Measurements from ENCODE around the gene COLEC11.

Gene COLEC11

GRCh38 chr2:3626118-3626811 lies 31.4 kb downstream of the COLEC11 start:
- Histone ChIP-seq H3K36me3 (ENCODE audit: control insufficient read depth in 2 of 2, insufficient read depth in 2 of 2, low read length in 2 of 2) (no peaks in the 10 kb centered on the region), H3K9me3 (ENCODE audit: control insufficient read depth in 2 of 2, low read length in 2 of 2) (peaks cover 0 to 5% of the 10 kb centered on the region in 2 donors), H3K4me1 (ENCODE audit: control insufficient read depth, insufficient read depth, low read length) (peaks cover 15% of the 10 kb centered on the region), H3K9ac (ENCODE audit: low read length in 2 of 2) (no peak overlapping the region), H3K27ac (ENCODE audit: low read length) (peak overlapping the region; percentile 49), H3K4me3 (ENCODE audit: low read length in 2 of 2) (no peak overlapping the region), H3K27me3 (ENCODE audit: control insufficient read depth in 1 of 2, insufficient read depth in 2 of 2, low read length in 2 of 2) (no peaks in the 10 kb centered on the region)

GRCh38 chr2:3626812-3627499 lies 32.0 kb downstream of the COLEC11 start:
- Histone ChIP-seq H3K9me3 (ENCODE audit: control insufficient read depth in 2 of 2, low read length in 2 of 2) (peaks cover 0 to 5% of the 10 kb centered on the region in 2 donors), H3K27ac (ENCODE audit: low read length) (peak overlapping the region; percentile 31), H3K27me3 (ENCODE audit: control insufficient read depth in 1 of 2, insufficient read depth in 2 of 2, low read length in 2 of 2) (no peaks in the 10 kb centered on the region), H3K36me3 (ENCODE audit: control insufficient read depth in 2 of 2, insufficient read depth in 2 of 2, low read length in 2 of 2) (no peaks in the 10 kb centered on the region), H3K4me1 (ENCODE audit: control insufficient read depth, insufficient read depth, low read length) (peaks cover 18% of the 10 kb centered on the region), H3K9ac (ENCODE audit: low read length in 2 of 2) (no peak overlapping the region), H3K4me3 (ENCODE audit: low read length in 2 of 2) (no peak overlapping the region)

- no peak overlapping the region for H3K9ac ChIP-seq (ENCODE audit: low read length in 2 of 2)
- H3K27me3 ChIP-seq (ENCODE audit: control insufficient read depth in 1 of 2, insufficient read depth in 2 of 2, low read length in 2 of 2): no peaks in the 10 kb centered on the region
- no peaks in the 10 kb centered on the region for H3K36me3 ChIP-seq (ENCODE audit: control insufficient read depth in 2 of 2, insufficient read depth in 2 of 2, low read length in 2 of 2)
- no peak overlapping the region for H3K27ac ChIP-seq (ENCODE audit: low read length)
- peaks cover 18% of the 10 kb centered on the region for H3K4me1 ChIP-seq (ENCODE audit: control insufficient read depth, insufficient read depth, low read length)
- H3K9me3 ChIP-seq (ENCODE audit: control insufficient read depth in 2 of 2, low read length in 2 of 2): peaks cover 0 to 5% of the 10 kb centered on the region in 2 donors
- no peak overlapping the region for H3K4me3 ChIP-seq (ENCODE audit: low read length in 2 of 2)
These were observed 32.7 kb downstream of the COLEC11 start for GRCh38 chr2:3627500-3628100.

- no peak overlapping the region for H3K4me3 ChIP-seq (ENCODE audit: low read length in 2 of 2)
- H3K9ac ChIP-seq (ENCODE audit: low read length in 2 of 2): no peak overlapping the region
- no peak overlapping the region for H3K27ac ChIP-seq (ENCODE audit: low read length)
These were observed 33.3 kb downstream of the COLEC11 start for GRCh38 chr2:3628241-3628679.

GRCh38 chr2:3628800-3629199 lies 33.9 kb downstream of the COLEC11 start:
- Histone ChIP-seq H3K9ac (ENCODE audit: low read length in 2 of 2) (no peak overlapping the region), H3K4me3 (ENCODE audit: low read length in 2 of 2) (no peak overlapping the region), H3K27ac (ENCODE audit: low read length) (no peak overlapping the region), H3K4me1 (ENCODE audit: control insufficient read depth, insufficient read depth, low read length) (peaks cover 18% of the 10 kb centered on the region), H3K36me3 (ENCODE audit: control insufficient read depth in 2 of 2, insufficient read depth in 2 of 2, low read length in 2 of 2) (no peaks in the 10 kb centered on the region), H3K27me3 (ENCODE audit: control insufficient read depth in 1 of 2, insufficient read depth in 2 of 2, low read length in 2 of 2) (no peaks in the 10 kb centered on the region), H3K9me3 (ENCODE audit: control insufficient read depth in 2 of 2, low read length in 2 of 2) (peaks cover 0 to 4% of the 10 kb centered on the region in 2 donors)

More at GRCh38 chr2:3628241-3628679, 33.3 kb downstream of the COLEC11 start:
- peaks cover 0 to 5% of the 10 kb centered on the region in 2 donors for H3K9me3 ChIP-seq (ENCODE audit: control insufficient read depth in 2 of 2, low read length in 2 of 2)
- H3K4me1 ChIP-seq (ENCODE audit: control insufficient read depth, insufficient read depth, low read length): peaks cover 18% of the 10 kb centered on the region
- no peaks in the 10 kb centered on the region for H3K36me3 ChIP-seq (ENCODE audit: control insufficient read depth in 2 of 2, insufficient read depth in 2 of 2, low read length in 2 of 2)
- no peaks in the 10 kb centered on the region for H3K27me3 ChIP-seq (ENCODE audit: control insufficient read depth in 1 of 2, insufficient read depth in 2 of 2, low read length in 2 of 2)

GRCh38 chr2:3630631-3631030 lies 35.7 kb downstream of the COLEC11 start:
- Histone ChIP-seq H3K36me3 (ENCODE audit: control insufficient read depth in 2 of 2, insufficient read depth in 2 of 2, low read length in 2 of 2) (no peaks in the 10 kb centered on the region), H3K4me1 (ENCODE audit: control insufficient read depth, insufficient read depth, low read length) (peaks cover 18% of the 10 kb centered on the region), H3K9me3 (ENCODE audit: control insufficient read depth in 2 of 2, low read length in 2 of 2) (no peaks in the 10 kb centered on the region), H3K4me3 (ENCODE audit: low read length in 2 of 2) (no peak overlapping the region), H3K27me3 (ENCODE audit: control insufficient read depth in 1 of 2, insufficient read depth in 2 of 2, low read length in 2 of 2) (no peaks in the 10 kb centered on the region), H3K27ac (ENCODE audit: low read length) (no peak overlapping the region), H3K9ac (ENCODE audit: low read length in 2 of 2) (no peak overlapping the region)

GRCh38 chr2:3631161-3631850 lies 36.4 kb downstream of the COLEC11 start:
- H3K27ac ChIP-seq (ENCODE audit: low read length): no peak overlapping the region
- H3K9ac ChIP-seq (ENCODE audit: low read length in 2 of 2): no peak overlapping the region
- peaks cover 16% of the 10 kb centered on the region for H3K4me1 ChIP-seq (ENCODE audit: control insufficient read depth, insufficient read depth, low read length)

GRCh38 chr2:3631851-3632659 lies 37.1 kb downstream of the COLEC11 start:
- H3K4me1 ChIP-seq (ENCODE audit: control insufficient read depth, insufficient read depth, low read length): peaks cover 12% of the 10 kb centered on the region
- no peaks in the 10 kb centered on the region for H3K36me3 ChIP-seq (ENCODE audit: control insufficient read depth in 2 of 2, insufficient read depth in 2 of 2, low read length in 2 of 2)
- H3K27ac ChIP-seq (ENCODE audit: low read length): no peak overlapping the region
- H3K9ac ChIP-seq (ENCODE audit: low read length in 2 of 2): no peak overlapping the region
- no peaks in the 10 kb centered on the region for H3K9me3 ChIP-seq (ENCODE audit: control insufficient read depth in 2 of 2, low read length in 2 of 2)
- no peaks in the 10 kb centered on the region for H3K27me3 ChIP-seq (ENCODE audit: control insufficient read depth in 1 of 2, insufficient read depth in 2 of 2, low read length in 2 of 2)
- H3K4me3 ChIP-seq (ENCODE audit: low read length in 2 of 2): no peak overlapping the region

More at GRCh38 chr2:3631161-3631850, 36.4 kb downstream of the COLEC11 start:
- no peaks in the 10 kb centered on the region for H3K36me3 ChIP-seq (ENCODE audit: control insufficient read depth in 2 of 2, insufficient read depth in 2 of 2, low read length in 2 of 2)
- no peaks in the 10 kb centered on the region for H3K9me3 ChIP-seq (ENCODE audit: control insufficient read depth in 2 of 2, low read length in 2 of 2)
- H3K27me3 ChIP-seq (ENCODE audit: control insufficient read depth in 1 of 2, insufficient read depth in 2 of 2, low read length in 2 of 2): no peaks in the 10 kb centered on the region
- H3K4me3 ChIP-seq (ENCODE audit: low read length in 2 of 2): no peak overlapping the region

- Histone ChIP-seq H3K4me1 (ENCODE audit: control insufficient read depth, insufficient read depth, low read length) (peaks cover 6% of the 10 kb centered on the region), H3K36me3 (ENCODE audit: control insufficient read depth in 2 of 2, insufficient read depth in 2 of 2, low read length in 2 of 2) (no peaks in the 10 kb centered on the region), H3K27me3 (ENCODE audit: control insufficient read depth in 1 of 2, insufficient read depth in 2 of 2, low read length in 2 of 2) (no peaks in the 10 kb centered on the region), H3K9ac (ENCODE audit: low read length in 2 of 2) (no peak overlapping the region), H3K9me3 (ENCODE audit: control insufficient read depth in 2 of 2, low read length in 2 of 2) (no peaks in the 10 kb centered on the region), H3K4me3 (ENCODE audit: low read length in 2 of 2) (no peak overlapping the region), H3K27ac (ENCODE audit: low read length) (no peak overlapping the region)
These were observed 38.4 kb downstream of the COLEC11 start for GRCh38 chr2:3633089-3633981.
